Measurements from ENCODE around the gene IL1B. TPM values are rescaled to one million over a fixed set of nuclear protein-coding genes. Genes with fewer than 3 reads are reported as not detected.
A peak's percentile ranks its signal among the peaks of the same experiment; 100 is the strongest.

Gene IL1B
- total and polyA plus RNA-seq, 2 experiments from 2014 or later, result 1.1 to 2.4 TPM

GRCh38 chr2:112820343-112820742 is 16.2 kb downstream of the IL1B start:
- TF ChIP-seq CTCF (IDR thresholded peaks at IDR 0.05; ENCODE audit: poor library complexity) (no peak), EZH2phosphoT487 (IDR thresholded peaks at IDR 0.05; ENCODE audit: low read depth, severe bottlenecking, unreplicated experiment) (no peak), EZH2 (IDR thresholded peaks at IDR 0.05; ENCODE audit: borderline replicate concordance) (no peak)
- Histone ChIP-seq H3K27ac (no peak overlapping the region), H3K4me2 (no peak overlapping the region), H3K4me3 (no peak overlapping the region), H3K79me2 (no peaks in the 10 kb centered on the region), H3K27me3 (no peaks in the 10 kb centered on the region), H3K4me1 (ENCODE audit: insufficient read depth) (peaks cover 8% of the 10 kb centered on the region), H3K36me3 (replicated peaks; ENCODE audit: insufficient read depth, low read depth) (no peaks in the 10 kb centered on the region), H3K9me2 (replicated peaks; ENCODE audit: insufficient read depth) (no peaks in the 10 kb centered on the region), H3K9me3 (ENCODE audit: low read depth) (no peaks in the 10 kb centered on the region), H4K20me1 (ENCODE audit: insufficient read depth, poor library complexity, severe bottlenecking) (no peaks in the 10 kb centered on the region), H2AFZ (no peak overlapping the region)
- DNase-seq (ENCODE audit: low spot score), result no peak

- Histone ChIP-seq H3K36me3 (replicated peaks; ENCODE audit: insufficient read depth, low read depth) (no peaks in the 10 kb centered on the region), H4K20me1 (ENCODE audit: insufficient read depth, poor library complexity, severe bottlenecking) (no peaks in the 10 kb centered on the region), H3K27me3 (no peaks in the 10 kb centered on the region), H3K79me2 (no peaks in the 10 kb centered on the region), H3K9me2 (replicated peaks; ENCODE audit: insufficient read depth) (no peaks in the 10 kb centered on the region), H3K27ac (peak overlapping the region; percentile 65), H3K9me3 (ENCODE audit: low read depth) (no peaks in the 10 kb centered on the region), H3K4me1 (ENCODE audit: insufficient read depth) (peaks cover 8% of the 10 kb centered on the region), H2AFZ (no peak overlapping the region), H3K4me2 (no peak overlapping the region), H3K4me3 (no peak overlapping the region)
- no peak for DNase-seq (ENCODE audit: low spot score)
- no peak for TF ChIP-seq CTCF (IDR thresholded peaks at IDR 0.05; ENCODE audit: poor library complexity)
- no peak for TF ChIP-seq EZH2 (IDR thresholded peaks at IDR 0.05; ENCODE audit: borderline replicate concordance)
- TF ChIP-seq EZH2phosphoT487 (IDR thresholded peaks at IDR 0.05; ENCODE audit: low read depth, severe bottlenecking, unreplicated experiment), result no peak
- 90% methylated on average over 7 of the region's 7 CpGs for WGBS (ENCODE audit: low lambda C conversion rate, missing lambda C conversion rate)
Observed at GRCh38 chr2:112819081-112819480, 17.5 kb downstream of the IL1B start.

GRCh38 chr2:112818094-112818902 is 18.3 kb downstream of the IL1B start:
- Histone ChIP-seq H3K36me3 (replicated peaks; ENCODE audit: insufficient read depth, low read depth) (no peaks in the 10 kb centered on the region), H3K4me2 (no peak overlapping the region), H3K27ac (peak overlapping the region; percentile 65), H3K9me3 (ENCODE audit: low read depth) (no peaks in the 10 kb centered on the region), H3K79me2 (no peaks in the 10 kb centered on the region), H3K4me3 (no peak overlapping the region), H3K27me3 (no peaks in the 10 kb centered on the region), H4K20me1 (ENCODE audit: insufficient read depth, poor library complexity, severe bottlenecking) (no peaks in the 10 kb centered on the region), H3K9me2 (replicated peaks; ENCODE audit: insufficient read depth) (no peaks in the 10 kb centered on the region), H3K4me1 (ENCODE audit: insufficient read depth) (peaks cover 8% of the 10 kb centered on the region), H2AFZ (no peak overlapping the region)
- 62% methylated on average over 3 of the region's 3 CpGs for WGBS (ENCODE audit: low lambda C conversion rate, missing lambda C conversion rate)
- peak; percentile 18 for DNase-seq (ENCODE audit: low spot score)
- TF ChIP-seq CTCF (IDR thresholded peaks at IDR 0.05; ENCODE audit: poor library complexity) (no peak), EZH2phosphoT487 (IDR thresholded peaks at IDR 0.05; ENCODE audit: low read depth, severe bottlenecking, unreplicated experiment) (no peak), EZH2 (IDR thresholded peaks at IDR 0.05; ENCODE audit: borderline replicate concordance) (no peak)
